Measurements from ENCODE around the gene CDKN1C. TPM values are rescaled to one million over a fixed set of nuclear protein-coding genes. Genes with fewer than 3 reads are reported as not detected.

Gene CDKN1C
- total and polyA plus RNA-seq, 12 donors = 16.9 to 55.3 (median 26.6) TPM

DNA sequence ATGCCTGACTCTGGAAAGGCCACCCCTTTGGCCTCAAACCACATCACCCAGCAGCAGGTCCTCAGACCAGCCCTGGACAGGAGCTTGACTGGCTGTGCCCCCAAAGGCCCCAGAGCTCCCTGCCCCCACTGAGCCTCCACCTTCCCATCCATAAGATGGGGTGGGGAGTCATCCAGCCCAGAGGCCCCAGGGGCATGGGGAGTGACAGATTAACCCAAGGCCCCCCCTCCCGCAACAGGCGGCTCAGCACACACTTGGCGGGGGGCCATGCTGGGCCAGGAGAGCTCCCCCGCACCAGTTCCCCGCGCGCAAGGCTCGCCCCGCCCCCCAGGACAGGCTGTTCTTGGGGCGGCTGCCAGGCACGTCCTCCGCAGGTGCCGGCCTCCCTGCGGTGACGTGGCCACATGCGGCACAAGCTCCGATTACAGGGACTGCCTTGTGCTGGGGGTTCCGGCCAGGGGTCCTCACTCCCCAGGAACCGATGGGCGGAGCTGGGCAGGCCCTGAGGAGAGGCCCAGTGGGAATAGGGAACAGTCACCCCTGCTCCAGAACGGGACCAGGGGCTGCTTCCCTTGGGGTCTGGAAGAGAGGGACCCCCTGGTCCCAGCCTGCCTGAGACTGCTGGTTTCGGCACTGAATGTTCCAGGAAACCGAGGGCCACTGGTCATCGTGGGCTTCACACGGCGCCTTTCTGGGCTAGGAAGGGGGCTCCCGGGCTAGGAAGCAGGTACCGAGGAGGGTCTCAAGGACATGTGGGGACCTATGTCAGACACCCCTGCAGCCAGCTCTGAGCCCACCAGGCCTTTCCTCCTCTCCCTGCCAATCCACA is 5.1 kb upstream of the CDKN1C start:
- peaks cover 6 to 47% (median 41%) of the 10 kb centered on the region in 9 donors for H3K4me1 ChIP-seq
- no peaks in the 10 kb centered on the region for H3K36me3 ChIP-seq
- 37 to 40% methylated on average over 27 to 28 of the region's 28 CpGs for WGBS, 2 donors
- peak in 4 of 8 donors; percentile 3 to 48 (median 22) for ATAC-seq
- no peaks in the 10 kb centered on the region for H3K9me3 ChIP-seq
- peak overlapping the region in 2 of 10 donors; percentile 75 to 89 for H3K27ac ChIP-seq
- peak in 1 of 2 donors; percentile 75 for DNase-seq
- H3K4me3 ChIP-seq = no peak overlapping the region
- TF ChIP-seq, protein P1, sequence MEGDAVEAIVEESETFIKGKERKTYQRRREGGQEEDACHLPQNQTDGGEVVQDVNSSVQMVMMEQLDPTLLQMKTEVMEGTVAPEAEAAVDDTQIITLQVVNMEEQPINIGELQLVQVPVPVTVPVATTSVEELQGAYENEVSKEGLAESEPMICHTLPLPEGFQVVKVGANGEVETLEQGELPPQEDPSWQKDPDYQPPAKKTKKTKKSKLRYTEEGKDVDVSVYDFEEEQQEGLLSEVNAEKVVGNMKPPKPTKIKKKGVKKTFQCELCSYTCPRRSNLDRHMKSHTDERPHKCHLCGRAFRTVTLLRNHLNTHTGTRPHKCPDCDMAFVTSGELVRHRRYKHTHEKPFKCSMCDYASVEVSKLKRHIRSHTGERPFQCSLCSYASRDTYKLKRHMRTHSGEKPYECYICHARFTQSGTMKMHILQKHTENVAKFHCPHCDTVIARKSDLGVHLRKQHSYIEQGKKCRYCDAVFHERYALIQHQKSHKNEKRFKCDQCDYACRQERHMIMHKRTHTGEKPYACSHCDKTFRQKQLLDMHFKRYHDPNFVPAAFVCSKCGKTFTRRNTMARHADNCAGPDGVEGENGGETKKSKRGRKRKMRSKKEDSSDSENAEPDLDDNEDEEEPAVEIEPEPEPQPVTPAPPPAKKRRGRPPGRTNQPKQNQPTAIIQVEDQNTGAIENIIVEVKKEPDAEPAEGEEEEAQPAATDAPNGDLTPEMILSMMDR (IDR thresholded peaks at IDR 0.05) = no peak
- peaks cover 0 to 9% (median 0%) of the 10 kb centered on the region in 7 donors for H3K27me3 ChIP-seq
- intact Hi-C loops (cut with DNase I) = loop anchor here in 7 of 10 donors (5.0 to 10.0 kb wide), 6 partner anchors 443 to 696 kb away; partner anchors contain the start of genes C11orf21 (in 3 of the 7), TSPAN32 (in 3 of the 7) and KCNQ1 (in 1 of the 7)

DNA sequence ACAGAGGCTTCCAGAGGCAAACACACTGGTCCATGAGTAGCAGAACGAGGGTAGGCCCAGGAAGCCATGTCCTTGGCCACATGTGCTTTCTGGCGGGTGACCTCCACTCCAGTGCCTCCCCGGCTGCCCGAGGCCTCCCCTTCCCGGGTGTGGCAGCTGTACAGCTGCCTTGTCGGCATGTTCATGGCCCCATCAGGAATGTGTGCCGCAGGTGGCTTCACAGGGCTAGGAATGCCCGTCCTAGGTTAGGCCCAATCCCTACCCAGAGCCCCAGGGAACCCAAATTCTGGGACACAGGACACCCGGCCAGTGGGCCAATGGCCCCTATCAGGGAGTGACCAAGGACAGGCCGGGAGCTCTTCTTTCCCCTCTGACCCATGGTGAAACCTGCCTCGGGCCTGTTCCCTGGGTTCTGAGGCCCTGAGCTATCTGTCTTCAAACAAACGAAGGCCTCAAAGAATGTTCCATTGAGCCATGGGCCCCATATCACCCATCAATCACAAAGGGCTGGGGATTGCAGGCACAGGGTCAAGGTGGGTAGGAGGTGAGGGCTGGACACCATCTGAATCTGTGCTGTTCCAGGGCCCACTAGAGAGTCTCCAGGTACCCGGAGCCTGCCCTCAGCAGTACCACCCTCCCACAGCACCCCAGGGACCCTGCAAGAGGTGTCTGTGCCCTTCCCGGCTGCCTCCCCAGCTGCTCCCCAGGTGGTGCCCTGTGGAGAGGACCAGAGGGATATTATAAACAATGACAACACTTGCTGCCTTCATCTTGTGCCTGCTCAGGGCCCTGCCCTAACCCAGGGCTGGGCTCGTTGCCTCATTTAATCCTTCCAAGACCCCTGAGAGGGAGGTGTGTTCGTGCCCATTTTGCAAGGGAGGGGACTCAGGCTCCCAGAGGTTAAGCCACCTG is 4.0 kb upstream of the CDKN1C start:
- H3K9me3 ChIP-seq = no peaks in the 10 kb centered on the region
- intact Hi-C loops (cut with DNase I) = loop anchor here (2.0 to 10.0 kb wide), 15 partner anchors 62 to 695 kb away; partner anchors contain the start of genes KCNQ1OT1 (in 5 of the 10), C11orf21 (in 4 of the 10), TSPAN32 (in 4 of the 10) and KCNQ1 (in 1 of the 10)
- no peak overlapping the region for H3K4me3 ChIP-seq
- whole genome bisulfite sequencing, 2 donors = 89 to 92% methylated on average over 16 of the region's 16 CpGs
- ATAC-seq (no peak), DNase-seq (no peak)
- H3K27me3 ChIP-seq = peaks cover 0 to 16% (median 0%) of the 10 kb centered on the region in 7 donors
- TF ChIP-seq, protein P1 (IDR thresholded peaks at IDR 0.05) = no peak
- H3K4me1 ChIP-seq = peaks cover 6 to 53% (median 43%) of the 10 kb centered on the region in 9 donors
- H3K36me3 ChIP-seq = no peaks in the 10 kb centered on the region
- H3K27ac ChIP-seq = no peak overlapping the region

DNA sequence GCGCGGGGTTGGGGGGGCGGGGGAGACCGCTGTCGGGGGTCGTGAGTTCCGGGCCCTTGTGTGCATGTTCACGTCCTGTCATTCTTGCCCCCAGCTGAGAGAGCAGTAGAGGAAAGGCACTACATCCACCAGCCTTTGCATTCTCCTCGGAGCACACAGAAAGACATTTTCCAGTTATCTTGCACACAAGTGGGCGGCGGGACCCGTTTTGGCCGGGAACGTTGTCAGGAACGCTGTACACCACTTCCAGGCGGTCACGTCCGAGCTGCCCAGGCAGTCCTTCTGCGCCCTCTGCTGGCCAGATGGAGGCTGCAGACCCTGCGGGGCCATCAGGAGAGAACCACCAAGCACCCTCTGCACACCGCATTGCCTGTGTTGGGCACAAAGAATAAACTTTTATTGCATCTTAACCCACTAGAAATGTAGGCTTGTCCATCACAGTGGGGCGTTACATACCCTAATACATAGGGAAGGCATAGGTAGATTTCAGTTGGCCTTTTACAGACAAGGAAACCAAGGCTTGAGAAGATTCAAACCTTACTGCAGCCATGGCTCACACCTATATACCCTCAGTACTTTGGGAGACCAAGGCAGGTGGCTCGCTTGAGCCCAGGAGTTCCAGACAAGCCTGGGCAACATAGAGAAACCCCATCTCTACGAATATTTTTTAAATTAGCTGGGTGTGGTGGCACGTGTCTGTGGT is 2.8 kb upstream of the CDKN1C start:
- WGBS, 2 donors = 30 to 32% methylated on average over 25 of the region's 25 CpGs
- DNase-seq = peak; percentile 94
- TF ChIP-seq, protein P1 (IDR thresholded peaks at IDR 0.05) = peak; percentile 94 to 99 (median 98)
- intact Hi-C loops (cut with DNase I) = loop anchor here (1.0 to 10.0 kb wide), 15 partner anchors 61 to 694 kb away; partner anchors contain the start of genes KCNQ1OT1 (in 5 of the 10), C11orf21 (in 1 of the 10) and TSPAN32 (in 1 of the 10)
- ATAC-seq = peak; percentile 31 to 71 (median 59)
- Histone ChIP-seq H3K27ac (peak overlapping the region in 1 of 10 donors; percentile 36), H3K4me3 (no peak overlapping the region), H3K27me3 (peaks cover 0 to 26% (median 0%) of the 10 kb centered on the region in 7 donors), H3K36me3 (no peaks in the 10 kb centered on the region), H3K9me3 (no peaks in the 10 kb centered on the region), H3K4me1 (peaks cover 6 to 58% (median 47%) of the 10 kb centered on the region in 9 donors)

Measured in heart right ventricle (tissue), 16 donors.